ENCODE results near the gene NPDC1. TPM values are rescaled to one million over a fixed set of nuclear protein-coding genes. Genes with fewer than 3 reads are reported as not detected.

Gene NPDC1
- total and polyA plus RNA-seq, 11 donors = 38.4 to 114 (median 55.1) TPM

- Histone ChIP-seq H3K27me3 (no peaks in the 10 kb centered on the region), H3K4me3 (peak overlapping the region; percentile 45 to 79 (median 66)), H3K4me1 (peaks cover 5 to 66% (median 25%) of the 10 kb centered on the region in 12 donors), H3K36me3 (no peaks in the 10 kb centered on the region), H3K9me3 (no peaks in the 10 kb centered on the region), H3K27ac (peak overlapping the region in 9 of 12 donors; percentile 32 to 87 (median 65))
- peak in 3 of 4 donors; percentile 31 to 65 (median 47) for ATAC-seq
- DNase-seq = peak; percentile 72 to 85 (median 78)
- TF ChIP-seq POLR2A (IDR thresholded peaks at IDR 0.05) (no peak), CTCF (IDR thresholded peaks at IDR 0.05) (peak in 3 of 12 donors; percentile 4 to 22 (median 19))
- intact Hi-C loops (cut with DNase I) = loop anchor here in 5 of 10 donors (2.0 to 10.0 kb wide), 4 partner anchors 36 to 144 kb away; partner anchors contain the start of genes C8G (in 1 of the 5), PAXX (in 1 of the 5) and TRAF2 (in 1 of the 5)
- WGBS, 4 donors = 1 to 2% (median 1%) methylated on average over 33 to 98 of the region's 98 CpGs
Observed at GRCh38 chr9:137028263-137029057, 17.5 kb downstream of the NPDC1 start.

- intact Hi-C loops (cut with DNase I) = loop anchor here in 5 of 10 donors (2.0 to 10.0 kb wide), 4 partner anchors 35 to 143 kb away; partner anchors contain the start of genes C8G (in 1 of the 5), PAXX (in 1 of the 5) and TRAF2 (in 1 of the 5)
- Histone ChIP-seq H3K36me3 (peaks cover 0 to under 1% (median 0%) of the 10 kb centered on the region in 9 donors), H3K4me3 (peak within 1 kb of the TSS; percentile 47 to 79 (median 67)), H3K4me1 (peaks cover 5 to 57% (median 25%) of the 10 kb centered on the region in 12 donors), H3K9me3 (no peaks in the 10 kb centered on the region), H3K27ac (peak within 1 kb of the TSS in 10 of 12 donors; percentile 43 to 87 (median 64)), H3K27me3 (no peaks in the 10 kb centered on the region)
- TF ChIP-seq POLR2A (IDR thresholded peaks at IDR 0.05) (no peak), CTCF (IDR thresholded peaks at IDR 0.05) (no peak)
- no peak for ATAC-seq
- 4 to 43% (median 10%) methylated on average over 7 to 95 of the region's 95 CpGs for WGBS, 4 donors
- no peak for DNase-seq
Observed at GRCh38 chr9:137027369-137028262, 18.4 kb downstream of the NPDC1 start, which contains the start of gene ABCA2. Gene ABCA2, minus strand, starts transcription at chr9:137028237. Its CDS starts 97 bp downstream, at chr9:137028140.

GRCh38 chr9:137026828-137027227, 19.1 kb downstream of the NPDC1 start:
- Histone ChIP-seq H3K9me3 (no peaks in the 10 kb centered on the region), H3K4me1 (peaks cover 5 to 49% (median 25%) of the 10 kb centered on the region in 12 donors), H3K27me3 (no peaks in the 10 kb centered on the region), H3K36me3 (peaks cover 0 to 6% (median 0%) of the 10 kb centered on the region in 9 donors), H3K4me3 (peak overlapping the region in 8 of 12 donors; percentile 55 to 79 (median 66)), H3K27ac (peak overlapping the region in 7 of 12 donors; percentile 43 to 67 (median 61))
- TF ChIP-seq POLR2A (IDR thresholded peaks at IDR 0.05) (no peak), CTCF (IDR thresholded peaks at IDR 0.05) (no peak)
- intact Hi-C loops (cut with DNase I) = loop anchor here in 3 of 10 donors (5.0 to 10.0 kb wide), 3 partner anchors 35 to 142 kb away; partner anchors contain the start of genes C8G (in 1 of the 3), PAXX (in 1 of the 3) and TRAF2 (in 1 of the 3)
- WGBS, 4 donors = 82 to 100% (median 85%) methylated on average over 1 to 4 of the region's 4 CpGs; no CpG with 5 or more reads in 1 of the 4 donors
- ATAC-seq = no peak
- DNase-seq = no peak
